Astrocyte (in vitro differentiated cells and primary cell): Measurements from ENCODE around the gene MLST8. TPM values are rescaled to one million over a fixed set of nuclear protein-coding genes. Genes with fewer than 3 reads are reported as not detected.

ENCODE experiments used
- DNase-seq: peaks from one replicate; pipeline ENCODE4 v3.0.0-alpha.2; 2010; ENCODE audit warnings: low read depth
- FAIRE-seq: peaks from 2 replicates; lab custom pipeline; 2011; peaks lifted over from hg19 to GRCh38; lab: Jason Lieb, UNC
- H2AFZ ChIP-seq: 2 replicates; pipeline ENCODE4 v1.6.0; 2012; ENCODE audit warnings: low read depth, low read length, inconsistent platforms
- H3K27ac ChIP-seq: 2 replicates; pipeline ENCODE4 v1.5.1; 2011; ENCODE audit warnings: low read depth, low read length, inconsistent platforms
- H3K27me3 ChIP-seq: 2 replicates; pipeline ENCODE4 v1.6.0; 2011; ENCODE audit warnings: low read length, inconsistent platforms; ENCODE audit not compliant: insufficient read depth
- H3K36me3 ChIP-seq: 2 replicates; pipeline ENCODE4 v1.5.1; 2011; ENCODE audit warnings: low read length, inconsistent platforms; ENCODE audit not compliant: insufficient read depth
- H3K4me1 ChIP-seq: 2 replicates; pipeline ENCODE4 v1.5.1; 2011; ENCODE audit warnings: low read length, inconsistent platforms; ENCODE audit not compliant: insufficient read depth
- H3K4me2 ChIP-seq: 2 replicates; pipeline ENCODE4 v1.6.0; 2012; ENCODE audit warnings: low read length, inconsistent platforms
- H3K4me3 ChIP-seq: 2 replicates; pipeline ENCODE4 v1.5.1; 2011; ENCODE audit warnings: low read depth, mild to moderate bottlenecking, low read length, inconsistent platforms; ENCODE audit not compliant: insufficient read depth
- H3K79me2 ChIP-seq: 2 replicates; pipeline ENCODE4 v1.6.0; 2012; ENCODE audit warnings: mild to moderate bottlenecking, low read length, inconsistent platforms; ENCODE audit not compliant: insufficient read depth
- H3K9ac ChIP-seq: 2 replicates; pipeline ENCODE4 v1.6.0; 2012; ENCODE audit warnings: mild to moderate bottlenecking, low read length, inconsistent platforms
- H3K9me3 ChIP-seq: 2 replicates; pipeline ENCODE4 v1.5.1; 2012; ENCODE audit warnings: low read depth, mild to moderate bottlenecking, low read length, inconsistent platforms; ENCODE audit not compliant: insufficient read depth
- H4K20me1 ChIP-seq: 2 replicates; pipeline ENCODE4 v1.6.0; 2012; ENCODE audit warnings: low read length, inconsistent platforms; ENCODE audit not compliant: insufficient read depth
- H3K27ac Mint-ChIP-seq: one replicate; pipeline ENCODE4 v1.8.0; 2021; ENCODE audit warnings: mild to moderate bottlenecking, mixed read lengths; ENCODE audit not compliant: unreplicated experiment
- H3K27me3 Mint-ChIP-seq: one replicate; pipeline ENCODE4 v1.8.0; 2021; ENCODE audit warnings: low read depth, mixed read lengths; ENCODE audit not compliant: unreplicated experiment
- H3K36me3 Mint-ChIP-seq: one replicate; pipeline ENCODE4 v1.8.0; 2021; ENCODE audit warnings: low read depth, mixed read lengths; ENCODE audit not compliant: unreplicated experiment
- H3K4me1 Mint-ChIP-seq: one replicate; pipeline ENCODE4 v1.8.0; 2021; ENCODE audit warnings: low read depth, mixed read lengths; ENCODE audit not compliant: unreplicated experiment
- H3K4me3 Mint-ChIP-seq: one replicate; pipeline ENCODE4 v1.8.0; 2021; ENCODE audit warnings: mild to moderate bottlenecking, moderate library complexity, mixed read lengths; ENCODE audit not compliant: unreplicated experiment
- H3K9me3 Mint-ChIP-seq: one replicate; pipeline ENCODE4 v1.8.0; 2021; ENCODE audit warnings: mild to moderate bottlenecking, mixed read lengths; ENCODE audit not compliant: unreplicated experiment
- EZH2 ChIP-seq: IDR thresholded peaks from 2 replicates; pipeline ENCODE4 v1.6.1; 2012; ENCODE audit warnings: mild to moderate bottlenecking, low read length, inconsistent platforms; ENCODE audit not compliant: insufficient read depth
- total RNA-seq: library from RNA; stranded (reverse); gene quantifications from 2 replicates; pipeline ENCODE4 v1.2.1, GENCODE V29; 2021
- TF ChIP-seq, protein P1 (sequence below): IDR thresholded peaks from 2 replicates; pipeline ENCODE4 v1.5.1; 2011; ENCODE audit warnings: low read depth, mild to moderate bottlenecking, inconsistent platforms, low read length, moderate library complexity; ENCODE audit not compliant: insufficient read depth

MLST8 gene
- total RNA-seq, 1 donor from 2014 or later: 34.7 TPM

DNA sequence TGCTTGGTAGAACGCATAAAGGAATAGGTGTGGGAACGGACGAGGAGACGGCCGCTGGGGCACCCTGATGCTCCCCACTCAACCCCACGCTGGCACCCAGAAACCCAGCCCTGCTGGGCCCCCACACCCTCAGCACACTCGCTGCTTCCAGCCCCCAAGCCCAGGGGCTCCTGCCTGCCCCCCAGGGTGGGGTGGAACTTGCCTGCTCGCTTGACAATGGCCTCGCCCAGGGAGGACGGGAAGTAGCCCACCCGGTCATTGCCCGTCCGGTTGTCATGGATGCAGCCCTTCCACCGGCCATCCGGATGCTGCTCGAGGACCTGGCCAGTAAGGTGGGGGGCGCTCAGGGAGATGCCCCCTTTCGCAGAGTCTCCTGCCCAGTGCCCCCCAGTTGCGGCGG, 18.7 kb upstream of the MLST8 start:
- FAIRE-seq: no peak
- H3K9me3 Mint-ChIP-seq: no peaks in the 10 kb centered on the region
- H3K36me3 Mint-ChIP-seq: peaks cover 2% of the 10 kb centered on the region
- H3K27ac Mint-ChIP-seq: no peak overlapping the region
- Histone ChIP-seq H3K4me2 (no peak overlapping the region), H3K9ac (no peak overlapping the region), H2AFZ (no peak overlapping the region), H3K36me3 (no peaks in the 10 kb centered on the region), H3K79me2 (no peaks in the 10 kb centered on the region), H4K20me1 (no peaks in the 10 kb centered on the region), H3K4me1 (no peaks in the 10 kb centered on the region), H3K9me3 (no peaks in the 10 kb centered on the region), H3K4me3 (no peak overlapping the region), H3K27ac (no peak overlapping the region), H3K27me3 (no peaks in the 10 kb centered on the region)
- H3K27me3 Mint-ChIP-seq: peaks cover 3% of the 10 kb centered on the region
- no peak for DNase-seq
- TF ChIP-seq, protein P1, sequence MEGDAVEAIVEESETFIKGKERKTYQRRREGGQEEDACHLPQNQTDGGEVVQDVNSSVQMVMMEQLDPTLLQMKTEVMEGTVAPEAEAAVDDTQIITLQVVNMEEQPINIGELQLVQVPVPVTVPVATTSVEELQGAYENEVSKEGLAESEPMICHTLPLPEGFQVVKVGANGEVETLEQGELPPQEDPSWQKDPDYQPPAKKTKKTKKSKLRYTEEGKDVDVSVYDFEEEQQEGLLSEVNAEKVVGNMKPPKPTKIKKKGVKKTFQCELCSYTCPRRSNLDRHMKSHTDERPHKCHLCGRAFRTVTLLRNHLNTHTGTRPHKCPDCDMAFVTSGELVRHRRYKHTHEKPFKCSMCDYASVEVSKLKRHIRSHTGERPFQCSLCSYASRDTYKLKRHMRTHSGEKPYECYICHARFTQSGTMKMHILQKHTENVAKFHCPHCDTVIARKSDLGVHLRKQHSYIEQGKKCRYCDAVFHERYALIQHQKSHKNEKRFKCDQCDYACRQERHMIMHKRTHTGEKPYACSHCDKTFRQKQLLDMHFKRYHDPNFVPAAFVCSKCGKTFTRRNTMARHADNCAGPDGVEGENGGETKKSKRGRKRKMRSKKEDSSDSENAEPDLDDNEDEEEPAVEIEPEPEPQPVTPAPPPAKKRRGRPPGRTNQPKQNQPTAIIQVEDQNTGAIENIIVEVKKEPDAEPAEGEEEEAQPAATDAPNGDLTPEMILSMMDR: no peak
- no peak for TF ChIP-seq EZH2
- no peaks in the 10 kb centered on the region for H3K4me1 Mint-ChIP-seq
- H3K4me3 Mint-ChIP-seq: no peak overlapping the region

DNA sequence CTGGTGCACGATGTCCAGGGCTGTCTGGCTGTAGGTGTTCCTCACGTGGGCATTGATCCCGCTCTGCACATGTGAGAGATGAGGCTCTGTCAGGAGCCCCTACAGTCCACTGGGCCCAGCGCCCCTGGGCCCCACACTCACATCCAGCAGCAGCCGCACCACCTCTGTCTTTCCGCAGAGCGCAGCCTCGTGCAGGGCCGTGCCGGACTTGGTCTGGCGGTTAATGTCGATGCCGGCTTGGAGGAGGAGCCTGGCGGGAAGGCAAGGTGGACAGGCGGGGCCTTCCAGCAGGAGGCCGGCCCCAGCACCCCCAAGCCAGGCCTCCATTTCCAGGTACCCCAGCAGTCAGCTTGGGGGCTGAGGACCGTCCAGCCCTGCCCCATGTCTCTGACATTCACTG, 18.0 kb upstream of the MLST8 start:
- Histone ChIP-seq H3K79me2 (no peaks in the 10 kb centered on the region), H3K27ac (no peak overlapping the region), H4K20me1 (no peaks in the 10 kb centered on the region), H3K4me3 (no peak overlapping the region), H3K27me3 (no peaks in the 10 kb centered on the region), H3K9me3 (no peaks in the 10 kb centered on the region), H3K4me1 (no peaks in the 10 kb centered on the region), H2AFZ (no peak overlapping the region), H3K9ac (no peak overlapping the region), H3K4me2 (no peak overlapping the region), H3K36me3 (no peaks in the 10 kb centered on the region)
- peaks cover 9% of the 10 kb centered on the region for H3K27me3 Mint-ChIP-seq
- no peak overlapping the region for H3K4me3 Mint-ChIP-seq
- TF ChIP-seq, protein P1: no peak
- TF ChIP-seq EZH2: no peak
- no peaks in the 10 kb centered on the region for H3K4me1 Mint-ChIP-seq
- no peak overlapping the region for H3K27ac Mint-ChIP-seq
- DNase-seq (no peak), FAIRE-seq (no peak)
- peaks cover 1% of the 10 kb centered on the region for H3K36me3 Mint-ChIP-seq
- H3K9me3 Mint-ChIP-seq: no peaks in the 10 kb centered on the region

- Mint-ChIP-seq H3K4me1 (no peaks in the 10 kb centered on the region), H3K4me3 (no peak overlapping the region), H3K9me3 (no peaks in the 10 kb centered on the region), H3K36me3 (peaks cover 3% of the 10 kb centered on the region), H3K27me3 (peaks cover 16% of the 10 kb centered on the region), H3K27ac (no peak overlapping the region)
- Histone ChIP-seq H3K9ac (no peak overlapping the region), H3K9me3 (no peaks in the 10 kb centered on the region), H3K4me2 (no peak overlapping the region), H3K36me3 (no peaks in the 10 kb centered on the region), H3K27me3 (no peaks in the 10 kb centered on the region), H3K27ac (no peak overlapping the region), H3K79me2 (no peaks in the 10 kb centered on the region), H2AFZ (no peak overlapping the region), H3K4me3 (no peak overlapping the region), H4K20me1 (no peaks in the 10 kb centered on the region), H3K4me1 (no peaks in the 10 kb centered on the region)
- no peak for FAIRE-seq
- TF ChIP-seq EZH2: no peak
- TF ChIP-seq, protein P1: no peak
- DNase-seq: no peak
Observed at GRCh38 chr16:2188395-2188794, 16.9 kb upstream of the MLST8 start.
